DND-41 (cell line): ENCODE measurements around the gene ANP32E.

Source experiments
- ATAC-seq: fragments of 200-7000 bp; cut with Tn5 transposase; 3 replicates; pipeline ENCODE4 v1.9.1; 2021; ENCODE audit warnings: low read depth; ENCODE audit not compliant: insufficient read depth
- DNase-seq: peaks from one replicate; pipeline ENCODE4 v3.0.0-alpha.2; 2020
- H2AFZ ChIP-seq: 2 replicates; pipeline ENCODE4 v1.6.0; 2012; ENCODE audit warnings: low read depth, low read length
- H3K27ac ChIP-seq: 2 replicates; pipeline ENCODE4 v1.5.1; 2012; ENCODE audit warnings: low read length, inconsistent platforms
- H3K27me3 ChIP-seq: fragments of 200-600 bp; sonication (generic); 2 replicates; pipeline ENCODE4 v1.6.0; 2012; ENCODE audit warnings: low read length, mild to moderate bottlenecking, inconsistent platforms; ENCODE audit not compliant: insufficient read depth, poor library complexity
- H3K36me3 ChIP-seq: 2 replicates; pipeline ENCODE4 v1.5.1; 2012; ENCODE audit warnings: low read length, inconsistent platforms; ENCODE audit not compliant: insufficient read depth
- H3K4me1 ChIP-seq: 2 replicates; pipeline ENCODE4 v1.5.1; 2012; ENCODE audit warnings: mild to moderate bottlenecking, low read length; ENCODE audit not compliant: insufficient read depth
- H3K4me2 ChIP-seq: 2 replicates; pipeline ENCODE4 v1.6.0; 2012; ENCODE audit warnings: mild to moderate bottlenecking, moderate library complexity, low read length, inconsistent platforms; ENCODE audit not compliant: insufficient read depth
- H3K4me3 ChIP-seq, 2 experiments: fragments of 200-600 bp in 1 of 2; shearing (Covaris generic) in 1 of 2; 2 replicates each; pipeline ENCODE4 v1.5.1; 2012 to 2016; ENCODE audit warnings: inconsistent platforms in 2 of 2, low read length in 2 of 2, mild to moderate bottlenecking in 2 of 2, low read depth in 1 of 2, moderate library complexity in 1 of 2
- H3K79me2 ChIP-seq: 2 replicates; pipeline ENCODE4 v1.6.0; 2012; ENCODE audit warnings: low read length, inconsistent platforms; ENCODE audit not compliant: insufficient read depth
- H3K9ac ChIP-seq: 2 replicates; pipeline ENCODE4 v1.6.0; 2012; ENCODE audit warnings: low read depth, mild to moderate bottlenecking, inconsistent platforms, low read length, moderate library complexity
- H3K9me3 ChIP-seq: 2 replicates; pipeline ENCODE4 v1.5.1; 2012; ENCODE audit warnings: low read length, moderate library complexity, mild to moderate bottlenecking, inconsistent platforms; ENCODE audit not compliant: insufficient read depth, severe bottlenecking
- H4K20me1 ChIP-seq: 2 replicates; pipeline ENCODE4 v1.6.0; 2012; ENCODE audit warnings: low read length; ENCODE audit not compliant: insufficient read depth
- CTCF ChIP-seq: IDR thresholded peaks from 2 replicates; pipeline ENCODE4 v1.5.1; 2012; ENCODE audit warnings: borderline replicate concordance, low read length, moderate library complexity, mild to moderate bottlenecking; ENCODE audit not compliant: poor library complexity, severe bottlenecking; ENCODE audit errors: extremely low read depth
- EZH2 ChIP-seq: IDR thresholded peaks from 3 replicates; pipeline ENCODE4 v1.6.1; 2012; ENCODE audit warnings: borderline replicate concordance, low read depth, mild to moderate bottlenecking, moderate library complexity, low read length, inconsistent platforms; ENCODE audit not compliant: severe bottlenecking

ANP32E gene

GRCh38 chr1:150268340-150268704, 32.4 kb upstream of the ANP32E start:
- Histone ChIP-seq H3K4me3 (peak overlapping the region; percentile 71 to 80), H3K36me3 (peaks cover 34% of the 10 kb centered on the region), H3K27ac (peak overlapping the region; percentile 78), H3K9ac (peak overlapping the region; percentile 81), H3K9me3 (no peaks in the 10 kb centered on the region), H3K4me1 (peaks cover 22% of the 10 kb centered on the region), H3K79me2 (peaks cover 24% of the 10 kb centered on the region), H3K27me3 (no peaks in the 10 kb centered on the region), H2AFZ (peak overlapping the region; percentile 79), H4K20me1 (peaks cover 9% of the 10 kb centered on the region; the same call in 1 of the 2 replicates), H3K4me2 (peak overlapping the region; percentile 95)
- peak; percentile 32 for ATAC-seq
- DNase-seq: no peak
- TF ChIP-seq EZH2: no peak
- TF ChIP-seq CTCF: no peak

- Histone ChIP-seq H3K9me3 (no peaks in the 10 kb centered on the region), H3K9ac (peak overlapping the region; percentile 81), H3K4me3 (peak overlapping the region; percentile 71 to 80; a peak in 3 of 4 replicates), H3K4me1 (peaks cover 22% of the 10 kb centered on the region), H3K79me2 (peaks cover 24% of the 10 kb centered on the region), H3K4me2 (peak overlapping the region; percentile 95), H3K27ac (peak overlapping the region; percentile 78), H3K27me3 (no peaks in the 10 kb centered on the region), H2AFZ (peak overlapping the region; percentile 79; the same call in 1 of the 2 replicates), H4K20me1 (peaks cover 9% of the 10 kb centered on the region; the same call in 1 of the 2 replicates), H3K36me3 (peaks cover 34% of the 10 kb centered on the region)
- ATAC-seq (no peak), DNase-seq (no peak)
- no peak for TF ChIP-seq CTCF
- no peak for TF ChIP-seq EZH2
These were observed 32.0 kb upstream of the ANP32E start for GRCh38 chr1:150267896-150268295.

- Histone ChIP-seq H3K4me3 (no peak overlapping the region), H3K27ac (no peak overlapping the region), H3K4me2 (no peak overlapping the region), H3K4me1 (peaks cover 13% of the 10 kb centered on the region), H2AFZ (no peak overlapping the region), H4K20me1 (peaks cover 9% of the 10 kb centered on the region; the same call in 1 of the 2 replicates), H3K27me3 (peaks cover 11% of the 10 kb centered on the region), H3K79me2 (peaks cover 20% of the 10 kb centered on the region), H3K36me3 (peaks cover 34% of the 10 kb centered on the region), H3K9me3 (no peaks in the 10 kb centered on the region), H3K9ac (no peak overlapping the region)
- TF ChIP-seq CTCF: no peak
- TF ChIP-seq EZH2: no peak
- DNase-seq: no peak
- no peak for ATAC-seq
These were observed 27.6 kb upstream of the ANP32E start for GRCh38 chr1:150263549-150263948.
